ENCODE results near the gene NMT1.

Gene NMT1

GRCh38 chr17:45144199-45145034 lies 83.3 kb downstream of the NMT1 start:
- TF ChIP-seq EZH2 (IDR thresholded peaks at IDR 0.05; ENCODE audit: borderline replicate concordance, low read depth, low read length, severe bottlenecking) (no peak), CTCF (IDR thresholded peaks at IDR 0.05; ENCODE audit: borderline replicate concordance, extremely low read depth, low read length, poor library complexity, severe bottlenecking) (no peak)
- Histone ChIP-seq H3K9ac (ENCODE audit: low read depth, low read length) (no peak overlapping the region), H3K27ac (ENCODE audit: low read length) (no peak overlapping the region), H3K9me3 (ENCODE audit: insufficient read depth, low read length, severe bottlenecking) (no peaks in the 10 kb centered on the region), H3K79me2 (ENCODE audit: insufficient read depth, low read length) (peaks cover 22% of the 10 kb centered on the region), H3K4me2 (ENCODE audit: insufficient read depth, low read length) (no peak overlapping the region), H3K4me1 (ENCODE audit: insufficient read depth, low read length) (peaks cover 20% of the 10 kb centered on the region), H2AFZ (ENCODE audit: low read depth, low read length) (no peak overlapping the region), H3K4me3 (ENCODE audit: low read depth in 1 of 2, low read length in 2 of 2) (no peak overlapping the region), H3K36me3 (ENCODE audit: insufficient read depth, low read length) (no peaks in the 10 kb centered on the region; the same call in 1 of the 2 replicates), H4K20me1 (ENCODE audit: insufficient read depth, low read length) (peaks cover 6% of the 10 kb centered on the region; the same call in 1 of the 2 replicates), H3K27me3 (ENCODE audit: insufficient read depth, low read length, poor library complexity) (no peaks in the 10 kb centered on the region)
- ATAC-seq (ENCODE audit: insufficient read depth, low read depth) (no peak), DNase-seq (no peak)

DNA sequence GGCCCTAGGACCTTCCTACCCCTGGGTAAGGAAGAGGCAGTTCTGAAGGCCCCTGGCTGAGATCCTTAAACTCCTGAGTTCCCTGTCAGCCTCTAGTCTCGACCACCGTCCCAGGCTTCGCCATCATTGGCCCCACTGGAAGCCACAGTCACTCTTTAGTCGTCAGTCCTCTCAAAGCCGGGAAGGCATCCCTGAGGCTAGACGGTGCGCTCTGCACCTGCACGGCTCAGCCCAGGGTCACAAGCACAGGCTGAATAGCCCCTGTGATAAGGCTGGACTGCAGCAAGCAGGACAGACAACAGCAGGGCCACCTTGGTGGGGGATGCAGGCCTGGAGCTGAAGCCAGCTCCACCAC lies 83.9 kb downstream of the NMT1 start:
- Histone ChIP-seq H3K27ac (ENCODE audit: low read length) (no peak overlapping the region), H3K4me2 (ENCODE audit: insufficient read depth, low read length) (no peak overlapping the region), H3K9ac (ENCODE audit: low read depth, low read length) (no peak overlapping the region), H3K79me2 (ENCODE audit: insufficient read depth, low read length) (peaks cover 27% of the 10 kb centered on the region), H3K9me3 (ENCODE audit: insufficient read depth, low read length, severe bottlenecking) (no peaks in the 10 kb centered on the region), H3K36me3 (ENCODE audit: insufficient read depth, low read length) (no peaks in the 10 kb centered on the region; the same call in 1 of the 2 replicates), H3K4me1 (ENCODE audit: insufficient read depth, low read length) (peaks cover 20% of the 10 kb centered on the region), H3K27me3 (ENCODE audit: insufficient read depth, low read length, poor library complexity) (no peaks in the 10 kb centered on the region), H3K4me3 (ENCODE audit: low read depth in 1 of 2, low read length in 2 of 2) (no peak overlapping the region), H4K20me1 (ENCODE audit: insufficient read depth, low read length) (peaks cover 12% of the 10 kb centered on the region; the same call in 1 of the 2 replicates), H2AFZ (ENCODE audit: low read depth, low read length) (no peak overlapping the region)
- TF ChIP-seq CTCF (IDR thresholded peaks at IDR 0.05; ENCODE audit: borderline replicate concordance, extremely low read depth, low read length, poor library complexity, severe bottlenecking), result no peak
- no peak for TF ChIP-seq EZH2 (IDR thresholded peaks at IDR 0.05; ENCODE audit: borderline replicate concordance, low read depth, low read length, severe bottlenecking)
- ATAC-seq (ENCODE audit: insufficient read depth, low read depth) (no peak), DNase-seq (no peak)

- H3K4me3 ChIP-seq (ENCODE audit: low read depth in 1 of 2, low read length in 2 of 2), result peak overlapping the region in 1 of 2 experiments; percentile 83; a peak in 3 of 4 replicates
- H3K27ac ChIP-seq (ENCODE audit: low read length), result peak overlapping the region; percentile 99
- peak overlapping the region; percentile 94 for H3K4me2 ChIP-seq (ENCODE audit: insufficient read depth, low read length)
- no peak for TF ChIP-seq EZH2 (IDR thresholded peaks at IDR 0.05; ENCODE audit: borderline replicate concordance, low read depth, low read length, severe bottlenecking)
- TF ChIP-seq CTCF (IDR thresholded peaks at IDR 0.05; ENCODE audit: borderline replicate concordance, extremely low read depth, low read length, poor library complexity, severe bottlenecking), result no peak
- H3K27me3 ChIP-seq (ENCODE audit: insufficient read depth, low read length, poor library complexity), result no peaks in the 10 kb centered on the region
- peaks cover 30% of the 10 kb centered on the region for H3K4me1 ChIP-seq (ENCODE audit: insufficient read depth, low read length)
- no peaks in the 10 kb centered on the region for H3K9me3 ChIP-seq (ENCODE audit: insufficient read depth, low read length, severe bottlenecking)
- peak overlapping the region; percentile 96 for H3K9ac ChIP-seq (ENCODE audit: low read depth, low read length)
- no peaks in the 10 kb centered on the region; the same call in 1 of the 2 replicates for H3K36me3 ChIP-seq (ENCODE audit: insufficient read depth, low read length)
- ATAC-seq (ENCODE audit: insufficient read depth, low read depth) (no peak), DNase-seq (no peak)
- H2AFZ ChIP-seq (ENCODE audit: low read depth, low read length), result no peak overlapping the region
- H3K79me2 ChIP-seq (ENCODE audit: insufficient read depth, low read length), result peaks cover 39% of the 10 kb centered on the region
- H4K20me1 ChIP-seq (ENCODE audit: insufficient read depth, low read length), result peaks cover 15% of the 10 kb centered on the region; the same call in 1 of the 2 replicates
Measured at GRCh38 chr17:45146166-45146565, 85.0 kb downstream of the NMT1 start.
